ENCODE measurements around the gene CCDC73.
"Not testable (repeated sequence)": the region's sequence is repeated elsewhere in the genome, so short reads cannot be mapped to it uniquely, and the experiment has no call there.

CCDC73 gene

DNA sequence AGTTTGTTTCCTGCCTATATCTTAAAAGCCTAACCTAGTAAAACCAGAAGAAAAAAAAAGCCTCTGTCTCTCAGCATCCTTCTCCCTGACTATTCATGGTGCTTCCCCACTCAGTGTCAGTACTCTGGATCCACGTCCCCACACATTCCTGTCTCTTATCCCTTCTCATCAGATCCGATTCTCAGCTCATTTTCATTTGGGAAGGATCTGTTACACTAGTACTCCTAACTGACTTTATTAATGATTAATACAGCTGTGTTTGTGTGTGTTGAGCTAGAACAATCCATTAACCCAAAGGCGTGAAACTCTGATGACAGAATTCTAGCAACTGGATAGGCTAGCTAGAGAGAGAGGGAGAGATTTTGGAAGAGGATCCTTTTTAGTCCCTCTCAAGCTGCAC is 36.8 kb upstream of the CCDC73 start:
- DNase-seq (ENCODE audit: low read depth, low spot score), result no peak
- no peak overlapping the region for H3K9ac ChIP-seq (ENCODE audit: insufficient read length, low read depth)
- H3K27me3 ChIP-seq (ENCODE audit: insufficient read depth, insufficient read length), result peaks cover 39% of the 10 kb centered on the region
- TF ChIP-seq SUZ12 (IDR thresholded peaks at IDR 0.05; ENCODE audit: extremely low read depth, insufficient read depth, insufficient read length) (no peak), ZNF274 (IDR thresholded peaks at IDR 0.05; ENCODE audit: low read depth, low read length) (no peak), YY1 (IDR thresholded peaks at IDR 0.05; ENCODE audit: insufficient read depth, insufficient read length) (no peak)
- no peaks in the 10 kb centered on the region for H3K4me1 ChIP-seq (ENCODE audit: insufficient read depth, insufficient read length)
- no peak overlapping the region for H3K4me3 ChIP-seq (ENCODE audit: insufficient read length, low read depth)
- no peaks in the 10 kb centered on the region for H3K36me3 ChIP-seq (ENCODE audit: insufficient read depth, insufficient read length, low read length)
- no peaks in the 10 kb centered on the region for H3K9me3 ChIP-seq (ENCODE audit: insufficient read depth, low read length)

DNA sequence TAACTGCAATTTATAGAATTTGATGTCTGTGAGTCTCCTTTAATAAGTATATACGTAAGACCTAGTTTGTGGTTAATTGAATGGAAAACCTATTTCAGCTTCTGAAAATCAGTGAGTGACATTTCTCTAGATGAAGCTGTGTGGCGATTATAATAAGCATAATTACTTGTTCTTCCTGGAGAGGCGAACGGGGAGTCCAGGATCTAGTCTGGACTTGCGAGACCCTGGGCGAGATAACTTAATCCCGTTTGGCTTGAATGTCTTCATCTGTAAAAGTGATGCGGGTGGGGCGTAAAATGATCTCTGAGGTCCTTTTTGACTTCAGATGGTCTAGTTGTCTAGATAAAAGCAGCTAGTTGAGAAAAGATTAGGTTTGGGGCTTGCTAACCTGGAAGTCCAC is 36.3 kb upstream of the CCDC73 start:
- Histone ChIP-seq H3K9ac (ENCODE audit: insufficient read length, low read depth) (no peak overlapping the region), H3K27me3 (ENCODE audit: insufficient read depth, insufficient read length) (peaks cover 39% of the 10 kb centered on the region), H3K36me3 (ENCODE audit: insufficient read depth, insufficient read length, low read length) (no peaks in the 10 kb centered on the region), H3K9me3 (ENCODE audit: insufficient read depth, low read length) (no peaks in the 10 kb centered on the region), H3K4me3 (ENCODE audit: insufficient read length, low read depth) (no peak overlapping the region), H3K4me1 (ENCODE audit: insufficient read depth, insufficient read length) (no peaks in the 10 kb centered on the region)
- no peak for DNase-seq (ENCODE audit: low read depth, low spot score)
- TF ChIP-seq SUZ12 (IDR thresholded peaks at IDR 0.05; ENCODE audit: extremely low read depth, insufficient read depth, insufficient read length) (no peak), YY1 (IDR thresholded peaks at IDR 0.05; ENCODE audit: insufficient read depth, insufficient read length) (no peak), ZNF274 (IDR thresholded peaks at IDR 0.05; ENCODE audit: low read depth, low read length) (no peak)

- Histone ChIP-seq H3K9me3 (ENCODE audit: insufficient read depth, low read length) (no peaks in the 10 kb centered on the region), H3K4me3 (ENCODE audit: insufficient read length, low read depth) (peak overlapping the region; percentile 57), H3K27me3 (ENCODE audit: insufficient read depth, insufficient read length) (peaks cover 39% of the 10 kb centered on the region), H3K9ac (ENCODE audit: insufficient read length, low read depth) (no peak overlapping the region), H3K36me3 (ENCODE audit: insufficient read depth, insufficient read length, low read length) (no peaks in the 10 kb centered on the region), H3K4me1 (ENCODE audit: insufficient read depth, insufficient read length) (no peaks in the 10 kb centered on the region)
- TF ChIP-seq ZNF274 (IDR thresholded peaks at IDR 0.05; ENCODE audit: low read depth, low read length) (no peak), YY1 (IDR thresholded peaks at IDR 0.05; ENCODE audit: insufficient read depth, insufficient read length) (no peak), SUZ12 (IDR thresholded peaks at IDR 0.05; ENCODE audit: extremely low read depth, insufficient read depth, insufficient read length) (no peak)
- no peak for DNase-seq (ENCODE audit: low read depth, low spot score)
Observed at GRCh38 chr11:32830413-32830738, 35.9 kb upstream of the CCDC73 start.

- H3K9ac ChIP-seq (ENCODE audit: insufficient read length, low read depth), result peak within 1 kb of the TSS; percentile 72
- H3K27me3 ChIP-seq (ENCODE audit: insufficient read depth, insufficient read length), result peaks cover 39% of the 10 kb centered on the region
- no peak for DNase-seq (ENCODE audit: low read depth, low spot score)
- peak within 1 kb of the TSS; percentile 57 for H3K4me3 ChIP-seq (ENCODE audit: insufficient read length, low read depth)
- H3K9me3 ChIP-seq (ENCODE audit: insufficient read depth, low read length), result no peaks in the 10 kb centered on the region
- no peaks in the 10 kb centered on the region for H3K4me1 ChIP-seq (ENCODE audit: insufficient read depth, insufficient read length)
- TF ChIP-seq ZNF274 (IDR thresholded peaks at IDR 0.05; ENCODE audit: low read depth, low read length) (no peak), YY1 (IDR thresholded peaks at IDR 0.05; ENCODE audit: insufficient read depth, insufficient read length) (no peak), SUZ12 (IDR thresholded peaks at IDR 0.05; ENCODE audit: extremely low read depth, insufficient read depth, insufficient read length) (no peak)
- no peaks in the 10 kb centered on the region for H3K36me3 ChIP-seq (ENCODE audit: insufficient read depth, insufficient read length, low read length)
Observed at GRCh38 chr11:32829680-32830412, 35.4 kb upstream of the CCDC73 start, which contains the start of gene PRRG4. Gene PRRG4, plus strand, starts transcription at chr11:32829927. Its CDS starts 603 bp downstream, at chr11:32830530.

- Histone ChIP-seq H3K9me3 (ENCODE audit: insufficient read depth, low read length) (no peaks in the 10 kb centered on the region), H3K4me3 (ENCODE audit: insufficient read length, low read depth) (peak overlapping the region; percentile 57), H3K9ac (ENCODE audit: insufficient read length, low read depth) (no peak overlapping the region), H3K36me3 (ENCODE audit: insufficient read depth, insufficient read length, low read length) (no peaks in the 10 kb centered on the region), H3K4me1 (ENCODE audit: insufficient read depth, insufficient read length) (no peaks in the 10 kb centered on the region), H3K27me3 (ENCODE audit: insufficient read depth, insufficient read length) (peaks cover 39% of the 10 kb centered on the region)
- no peak for DNase-seq (ENCODE audit: low read depth, low spot score)
- no peak for TF ChIP-seq YY1 (IDR thresholded peaks at IDR 0.05; ENCODE audit: insufficient read depth, insufficient read length)
- no peak for TF ChIP-seq SUZ12 (IDR thresholded peaks at IDR 0.05; ENCODE audit: extremely low read depth, insufficient read depth, insufficient read length)
- no peak for TF ChIP-seq ZNF274 (IDR thresholded peaks at IDR 0.05; ENCODE audit: low read depth, low read length)
Observed at GRCh38 chr11:32829157-32829679, 34.8 kb upstream of the CCDC73 start.

DNA sequence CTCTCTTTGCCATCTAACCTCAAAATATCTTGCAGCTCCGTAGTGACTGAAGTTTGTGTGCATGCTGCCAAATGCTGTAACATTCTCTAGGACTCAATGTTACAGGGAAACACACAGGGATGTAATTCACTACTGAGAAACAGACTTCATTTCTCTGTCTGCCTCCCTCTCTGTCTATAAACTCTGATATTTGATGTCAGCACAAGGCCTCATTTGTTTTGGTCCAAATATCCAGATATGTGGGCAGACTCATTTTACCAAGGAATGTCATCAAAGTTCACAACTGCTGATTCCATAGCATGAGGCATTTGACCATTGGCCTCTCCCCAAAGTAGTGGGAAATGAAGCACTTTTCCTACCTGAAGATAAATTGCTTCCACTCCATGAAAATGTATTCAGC is 32.8 kb upstream of the CCDC73 start:
- Histone ChIP-seq H3K9me3 (ENCODE audit: insufficient read depth, low read length) (no peaks in the 10 kb centered on the region), H3K36me3 (ENCODE audit: insufficient read depth, insufficient read length, low read length) (no peaks in the 10 kb centered on the region), H3K4me3 (ENCODE audit: insufficient read length, low read depth) (no peak overlapping the region), H3K27me3 (ENCODE audit: insufficient read depth, insufficient read length) (peaks cover 39% of the 10 kb centered on the region), H3K9ac (ENCODE audit: insufficient read length, low read depth) (no peak overlapping the region), H3K4me1 (ENCODE audit: insufficient read depth, insufficient read length) (no peaks in the 10 kb centered on the region)
- TF ChIP-seq YY1 (IDR thresholded peaks at IDR 0.05; ENCODE audit: insufficient read depth, insufficient read length) (no peak), SUZ12 (IDR thresholded peaks at IDR 0.05; ENCODE audit: extremely low read depth, insufficient read depth, insufficient read length) (no peak), ZNF274 (IDR thresholded peaks at IDR 0.05; ENCODE audit: low read depth, low read length) (no peak)
- DNase-seq (ENCODE audit: low read depth, low spot score), result no peak

DNA sequence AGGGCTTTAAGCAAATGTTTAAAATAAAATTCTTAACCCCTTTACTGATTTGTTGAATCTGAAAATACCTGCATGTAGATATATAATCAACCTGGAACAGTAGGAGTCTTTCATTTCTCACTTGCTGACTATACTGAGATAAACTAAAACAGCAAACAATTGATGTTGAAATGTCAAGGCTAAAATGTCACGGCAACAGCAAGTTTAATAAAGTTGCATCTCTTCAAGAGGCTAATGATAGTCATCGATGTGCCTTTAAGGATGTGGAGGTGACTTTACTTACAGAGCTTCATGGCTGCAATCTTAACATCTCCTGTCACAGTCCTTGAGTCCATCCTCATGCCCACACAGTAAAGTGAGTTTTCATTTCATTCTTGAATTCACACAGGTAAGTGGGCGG is 31.7 kb upstream of the CCDC73 start:
- TF ChIP-seq ZNF274 (IDR thresholded peaks at IDR 0.05; ENCODE audit: low read depth, low read length) (no peak), SUZ12 (IDR thresholded peaks at IDR 0.05; ENCODE audit: extremely low read depth, insufficient read depth, insufficient read length) (no peak), YY1 (IDR thresholded peaks at IDR 0.05; ENCODE audit: insufficient read depth, insufficient read length) (no peak)
- no peak for DNase-seq (ENCODE audit: low read depth, low spot score)
- no peaks in the 10 kb centered on the region for H3K36me3 ChIP-seq (ENCODE audit: insufficient read depth, insufficient read length, low read length)

DNA sequence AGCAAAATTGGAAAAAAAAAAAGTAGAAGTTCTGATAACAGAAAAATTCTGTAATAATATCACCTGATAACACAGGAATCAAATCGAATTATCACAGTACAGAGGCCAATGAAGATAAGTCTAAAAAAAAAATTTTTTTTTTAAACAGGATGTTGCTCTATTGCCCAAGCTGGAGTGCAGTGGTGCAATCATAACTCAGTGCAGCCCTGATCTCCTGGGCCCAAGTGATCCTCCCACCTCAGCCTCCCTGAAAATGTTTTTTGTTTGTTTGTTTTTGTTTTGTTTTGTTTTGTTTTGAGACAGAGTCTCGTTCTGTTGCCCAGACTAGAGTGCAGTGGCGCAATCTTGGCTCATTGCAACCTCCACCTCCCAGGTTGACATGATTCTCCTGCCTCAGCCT is 29.2 kb upstream of the CCDC73 start:
- not testable (repeated sequence) for H3K9ac ChIP-seq (ENCODE audit: insufficient read length, low read depth); H3K36me3 ChIP-seq (ENCODE audit: insufficient read depth, insufficient read length, low read length); H3K9me3 ChIP-seq (ENCODE audit: insufficient read depth, low read length); H3K4me3 ChIP-seq (ENCODE audit: insufficient read length, low read depth); DNase-seq (ENCODE audit: low read depth, low spot score); H3K27me3 ChIP-seq (ENCODE audit: insufficient read depth, insufficient read length); H3K4me1 ChIP-seq (ENCODE audit: insufficient read depth, insufficient read length)

More for the DNA sequence above, 31.7 kb upstream of the CCDC73 start:
- no peak overlapping the region for H3K4me3 ChIP-seq (ENCODE audit: insufficient read length, low read depth)
- no peaks in the 10 kb centered on the region for H3K4me1 ChIP-seq (ENCODE audit: insufficient read depth, insufficient read length)
- H3K9me3 ChIP-seq (ENCODE audit: insufficient read depth, low read length), result no peaks in the 10 kb centered on the region
- H3K9ac ChIP-seq (ENCODE audit: insufficient read length, low read depth), result no peak overlapping the region
- peaks cover 34% of the 10 kb centered on the region for H3K27me3 ChIP-seq (ENCODE audit: insufficient read depth, insufficient read length)
